Astrocyte of the cerebellum (primary cell): ENCODE measurements around the gene PIK3CD.

ENCODE experiments used
- DNase-seq: peaks from one replicate; pipeline ENCODE4 v3.0.0-alpha.2; 2011; ENCODE audit warnings: low read depth
- H3K4me3 ChIP-seq: 2 replicates; pipeline ENCODE4 v1.5.1; 2011; ENCODE audit warnings: mild to moderate bottlenecking, low read depth, low read length, moderate library complexity
- CTCF ChIP-seq: IDR thresholded peaks from 2 replicates; pipeline ENCODE4 v1.5.1; 2012; ENCODE audit warnings: low read length, low read depth, moderate library complexity, mild to moderate bottlenecking; ENCODE audit errors: missing control alignments
- in situ Hi-C: cut with HindIII; loops from 2 replicates; pipeline ENCODE4 v1.10.0; 2017; ENCODE audit warnings: low sequenced_read_pairs

Gene PIK3CD

GRCh38 chr1:9605946-9606455 is 45.5 kb upstream of the PIK3CD start:
- H3K4me3 ChIP-seq = no peak overlapping the region
- in situ Hi-C loops = no loop called here
- no peak for DNase-seq
- no peak for TF ChIP-seq CTCF

GRCh38 chr1:9606458-9606857 is 45.1 kb upstream of the PIK3CD start:
- in situ Hi-C loops = no loop called here
- no peak for DNase-seq
- no peak for TF ChIP-seq CTCF
- no peak overlapping the region for H3K4me3 ChIP-seq

- no peak for TF ChIP-seq CTCF
- no peak overlapping the region for H3K4me3 ChIP-seq
- no peak for DNase-seq
- in situ Hi-C loops = no loop called here
Measured at GRCh38 chr1:9606948-9607347, 44.6 kb upstream of the PIK3CD start.

GRCh38 chr1:9607352-9607751 is 44.2 kb upstream of the PIK3CD start:
- no peak for TF ChIP-seq CTCF
- in situ Hi-C loops = no loop called here
- DNase-seq = no peak
- no peak overlapping the region for H3K4me3 ChIP-seq

GRCh38 chr1:9609998-9610397 is 41.5 kb upstream of the PIK3CD start:
- TF ChIP-seq CTCF = no peak
- in situ Hi-C loops = no loop called here
- H3K4me3 ChIP-seq = no peak overlapping the region
- DNase-seq = no peak

- H3K4me3 ChIP-seq = no peak overlapping the region
- in situ Hi-C loops = no loop called here
- DNase-seq = no peak
- no peak for TF ChIP-seq CTCF
Measured at GRCh38 chr1:9610548-9610947, 41.0 kb upstream of the PIK3CD start.

GRCh38 chr1:9611716-9612115 is 39.8 kb upstream of the PIK3CD start:
- no peak overlapping the region for H3K4me3 ChIP-seq
- no peak for TF ChIP-seq CTCF
- DNase-seq = no peak
- in situ Hi-C loops = no loop called here
